Transverse colon (tissue), 4 donors: ENCODE results near the gene HUNK. TPM values are rescaled to one million over a fixed set of nuclear protein-coding genes. Genes with fewer than 3 reads are reported as not detected.

Experiments
- DNase-seq: peaks from one replicate; pipeline ENCODE4 v3.0.0-alpha.2; 2019
- H3K27ac ChIP-seq, 4 donors: fragments of 200-600 bp; sonication (generic); 2 replicates each; pipeline ENCODE4 v1.5.1; 2016 to 2018; ENCODE audit warnings: inconsistent platforms in 4 of 4
- H3K27me3 ChIP-seq: fragments of 200-600 bp; sonication (generic); 2 replicates; pipeline ENCODE4 v1.5.1; 2017; ENCODE audit warnings: inconsistent platforms
- H3K36me3 ChIP-seq, 4 donors: fragments of 200-600 bp; sonication (generic); 2 replicates each; pipeline ENCODE4 v1.5.1; 2017 to 2019; ENCODE audit warnings: inconsistent platforms in 4 of 4
- H3K4me1 ChIP-seq, 4 donors: fragments of 200-600 bp; sonication (generic); 2 replicates each; pipeline ENCODE4 v1.5.1; 2017 to 2020; ENCODE audit warnings: inconsistent platforms in 4 of 4
- H3K4me3 ChIP-seq, 4 donors: fragments of 200-600 bp; sonication (generic); 1 replicate in 1 of 4; 2 replicates in 3 of 4; pipeline versions ENCODE4 v1.5.1 to v1.6.1; 2017 to 2019; ENCODE audit warnings: inconsistent platforms in 4 of 4
- H3K9me3 ChIP-seq, 2 donors: fragments of 200-600 bp; sonication (generic); 2 replicates each; pipeline ENCODE4 v1.5.1; 2017 to 2019; ENCODE audit warnings: inconsistent platforms in 2 of 2
- CTCF ChIP-seq, 5 experiments: fragments of 200-600 bp in 3 of 5; fragments of 450-650 bp in 2 of 5; sonication (generic) in 3 of 5; IDR thresholded peaks; 1 replicate in 2 of 5; 2 replicates in 3 of 5; pipeline ENCODE4 v1.5.1; 2016 to 2017; ENCODE audit warnings: antibody characterized with exemption in 5 of 5, inconsistent platforms in 3 of 5, mild to moderate bottlenecking in 2 of 5, moderate library complexity in 1 of 5
- EP300 ChIP-seq: sonication (generic); formaldehyde crosslinking; IDR thresholded peaks from one replicate; pipeline ENCODE4 v1.6.1; 2017; ENCODE audit warnings: antibody characterized with exemption, low read depth
- POLR2A ChIP-seq: fragments of 450-650 bp; IDR thresholded peaks from one replicate; pipeline ENCODE4 v1.6.1; 2016; ENCODE audit warnings: antibody characterized with exemption, mild to moderate bottlenecking, moderate library complexity
- POLR2AphosphoS5 ChIP-seq, 3 donors: sonication (generic); formaldehyde crosslinking; IDR thresholded peaks; one replicate each; pipeline ENCODE4 v1.6.1; 2016; ENCODE audit warnings: antibody characterized with exemption in 3 of 3
- WGBS, 2 donors: methylation state at CpG; one replicate each; pipeline ENCODE4 v1.1.5; 2018; ENCODE audit warnings: low coverage in 1 of 2; 5-methylcytosine and 5-hydroxymethylcytosine counted together
- in situ Hi-C, 4 donors: fragments of 200-750 bp; cut with MboI; loops; one replicate each; pipeline versions ENCODE4 v1.15.0 to v1.15.1; 2017; ENCODE audit warnings: low sequenced_read_pairs in 3 of 4, low pct_ligation_motif_present in 1 of 4, low pct_unique_long_range_greater_than_20kb in 1 of 4
- intact Hi-C: fragments of 100-400 bp; cut with DNase I; formaldehyde crosslinking; loops from one replicate; pipeline ENCODE4 v1.15.1; 2023; ENCODE audit warnings: low total_unique reads
- total RNA-seq, 4 donors: library from RNA; depleted of rRNA; stranded (reverse); fragments of >200 nt; gene quantifications; one replicate each; pipeline ENCODE4 v1.1.0, GENCODE V29; 2016

The HUNK gene
- total RNA-seq, 4 donors from 2014 or later: 1.8 to 6.7 (median 3.9) TPM

GRCh38 chr21:31846690-31847089 lies 26.1 kb upstream of the HUNK start:
- H3K27me3 ChIP-seq: no peaks in the 10 kb centered on the region
- WGBS, 2 donors: 88 to 100% methylated on average over 1 of the region's 1 CpG
- no peak overlapping the region for H3K4me3 ChIP-seq
- H3K4me1 ChIP-seq: no peaks in the 10 kb centered on the region
- intact Hi-C loops (loop anchor here (10.0 kb wide), 1 partner anchor 1852 kb away; no protein-coding TSS in a partner anchor), in situ Hi-C loops (no loop called here)
- no peaks in the 10 kb centered on the region for H3K9me3 ChIP-seq
- no peak for DNase-seq
- TF ChIP-seq POLR2A (no peak), POLR2AphosphoS5 (IDR thresholded peaks at IDR 0.05) (no peak), EP300 (no peak), CTCF (IDR thresholded peaks at IDR 0.05) (no peak)
- H3K36me3 ChIP-seq: no peaks in the 10 kb centered on the region
- no peak overlapping the region for H3K27ac ChIP-seq

GRCh38 chr21:31847761-31848160 lies 25.1 kb upstream of the HUNK start:
- H3K9me3 ChIP-seq: no peaks in the 10 kb centered on the region
- no peaks in the 10 kb centered on the region for H3K4me1 ChIP-seq
- in situ Hi-C loops: no loop called here
- no peak for TF ChIP-seq CTCF (IDR thresholded peaks at IDR 0.05)
- no peak for TF ChIP-seq EP300
- TF ChIP-seq POLR2AphosphoS5 (IDR thresholded peaks at IDR 0.05): no peak
- no peak for TF ChIP-seq POLR2A
- no peak overlapping the region for H3K4me3 ChIP-seq
- no peak overlapping the region for H3K27ac ChIP-seq
- DNase-seq: no peak
- WGBS, 2 donors: 88% methylated on average over 3 of the region's 3 CpGs; no CpG with 5 or more reads in 1 of the 2 donors
- intact Hi-C loops: loop anchor here (10.0 kb wide), 1 partner anchor 1853 kb away; no protein-coding TSS in a partner anchor
- H3K36me3 ChIP-seq: no peaks in the 10 kb centered on the region
- H3K27me3 ChIP-seq: no peaks in the 10 kb centered on the region

GRCh38 chr21:31848326-31848985 lies 24.4 kb upstream of the HUNK start:
- no peaks in the 10 kb centered on the region for H3K9me3 ChIP-seq
- TF ChIP-seq CTCF (IDR thresholded peaks at IDR 0.05): no peak
- no peak for TF ChIP-seq POLR2AphosphoS5 (IDR thresholded peaks at IDR 0.05)
- no peak for TF ChIP-seq EP300
- TF ChIP-seq POLR2A: no peak
- H3K4me3 ChIP-seq: no peak overlapping the region
- no peak overlapping the region for H3K27ac ChIP-seq
- H3K36me3 ChIP-seq: no peaks in the 10 kb centered on the region
- H3K27me3 ChIP-seq: no peaks in the 10 kb centered on the region
- H3K4me1 ChIP-seq: no peaks in the 10 kb centered on the region
- WGBS, 2 donors: 84 to 85% methylated on average over 3 to 4 of the region's 4 CpGs
- in situ Hi-C loops (no loop called here), intact Hi-C loops (loop anchor here (10.0 kb wide), 1 partner anchor 1854 kb away; no protein-coding TSS in a partner anchor)
- DNase-seq: no peak

GRCh38 chr21:31850886-31851285 lies 21.9 kb upstream of the HUNK start:
- no peak for DNase-seq
- in situ Hi-C loops (loop anchor here in 1 of 4 donors (25.0 kb wide), 2 partner anchors 161 to 411 kb away; no protein-coding TSS in a partner anchor), intact Hi-C loops (loop anchor here (2.0 kb wide), 1 partner anchor 70 kb away; no protein-coding TSS in a partner anchor)
- Histone ChIP-seq H3K27me3 (no peaks in the 10 kb centered on the region), H3K36me3 (no peaks in the 10 kb centered on the region), H3K4me3 (no peak overlapping the region), H3K27ac (no peak overlapping the region), H3K9me3 (no peaks in the 10 kb centered on the region), H3K4me1 (no peaks in the 10 kb centered on the region)
- 84 to 94% methylated on average over 7 of the region's 7 CpGs for WGBS, 2 donors
- TF ChIP-seq CTCF (IDR thresholded peaks at IDR 0.05) (no peak), POLR2AphosphoS5 (IDR thresholded peaks at IDR 0.05) (no peak), POLR2A (no peak), EP300 (no peak)
